ENCODE data around the gene COL27A1. TPM values are rescaled to one million over a fixed set of nuclear protein-coding genes. Genes with fewer than 3 reads are reported as not detected.

Gene COL27A1
- polyA plus RNA-seq, 1 donor (not counting 4 experiments of a cell fraction or from before 2014, with no cell fraction given), result 14.0 TPM

DNA sequence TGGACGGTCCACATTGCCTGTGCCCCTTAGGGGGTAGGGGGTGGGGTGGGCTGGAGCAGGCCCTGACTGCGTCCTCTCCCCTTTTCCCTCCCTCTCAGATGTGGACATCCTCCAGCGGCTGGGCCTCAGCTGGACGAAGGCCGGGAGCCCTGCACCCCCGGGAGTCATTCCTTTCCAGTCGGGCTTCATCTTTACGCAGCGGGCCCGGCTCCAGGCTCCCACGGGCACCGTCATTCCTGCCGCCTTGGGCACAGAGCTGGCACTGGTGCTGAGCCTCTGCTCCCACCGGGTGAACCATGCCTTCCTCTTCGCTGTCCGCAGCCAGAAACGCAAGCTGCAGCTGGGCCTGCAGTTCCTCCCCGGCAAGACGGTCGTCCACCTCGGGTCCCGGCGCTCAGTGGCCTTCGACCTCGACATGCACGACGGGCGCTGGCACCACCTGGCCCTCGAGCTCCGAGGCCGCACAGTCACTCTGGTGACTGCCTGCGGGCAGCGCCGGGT, 12.3 kb downstream of the COL27A1 start:
- no peaks in the 10 kb centered on the region for H3K27me3 ChIP-seq (ENCODE audit: control insufficient read depth, extremely low read depth, insufficient read depth, low read length)
- dilution Hi-C loops (cut with MboI; ENCODE audit: extremely low pct_ligation_motif_present, low sequenced_read_pairs), result no loop called here
- no peak for FAIRE-seq

GRCh38 chr9:114168281-114169028, 13.1 kb downstream of the COL27A1 start:
- Histone ChIP-seq H3K4me2 (ENCODE audit: control insufficient read depth, extremely low read depth, insufficient read depth, low read depth, low read length) (no peak overlapping the region), H3K9ac (ENCODE audit: control insufficient read depth, extremely low read depth, insufficient read depth, low read length) (no peak overlapping the region), H3K4me3 (ENCODE audit: control insufficient read depth in 2 of 3, extremely low read depth in 1 of 3, insufficient read depth in 2 of 3, low read depth in 1 of 3, low read length in 3 of 3) (no peak overlapping the region), H3K27ac (ENCODE audit: control insufficient read depth, insufficient read depth, low read length) (no peak overlapping the region), H3K9me1 (ENCODE audit: control insufficient read depth, extremely low read depth, insufficient read depth, low read length) (peaks cover 7% of the 10 kb centered on the region), H3K9me3 (ENCODE audit: control insufficient read depth, low read depth, low read length) (no peaks in the 10 kb centered on the region), H4K20me1 (ENCODE audit: control insufficient read depth, extremely low read depth, insufficient read depth, low read length) (no peaks in the 10 kb centered on the region), H2AFZ (ENCODE audit: control insufficient read depth, low read length) (no peak overlapping the region), H3K36me3 (ENCODE audit: control insufficient read depth in 2 of 2, extremely low read depth in 1 of 2, insufficient read depth in 2 of 2, low read length in 2 of 2) (peaks cover 10 to 25% of the 10 kb centered on the region in 2 experiments), H3K79me2 (ENCODE audit: control insufficient read depth, insufficient read depth, low read length) (peaks cover 21% of the 10 kb centered on the region), H3K27me3 (ENCODE audit: control insufficient read depth, extremely low read depth, insufficient read depth, low read length) (no peaks in the 10 kb centered on the region), H3K4me1 (ENCODE audit: control insufficient read depth, extremely low read depth, insufficient read depth, low read length) (peaks cover 26% of the 10 kb centered on the region)
- FAIRE-seq (no peak), DNase-seq (ENCODE audit: low read depth, low spot score) (no peak)
- dilution Hi-C loops (cut with MboI; ENCODE audit: extremely low pct_ligation_motif_present, low sequenced_read_pairs), result no loop called here
- no peak for TF ChIP-seq EZH2 (IDR thresholded peaks at IDR 0.05; ENCODE audit: low read length)
- no peak for TF ChIP-seq CTCF (optimal IDR thresholded peaks at IDR 0.05 in 1 of 3, IDR thresholded peaks at IDR 0.05 in 1 of 3, conservative IDR thresholded peaks at IDR 0.05 in 1 of 3; ENCODE audit: extremely low read depth in 1 of 3, insufficient read depth in 2 of 3, low read length in 3 of 3)

More for the DNA sequence above, 12.3 kb downstream of the COL27A1 start:
- no peaks in the 10 kb centered on the region for H4K20me1 ChIP-seq (ENCODE audit: control insufficient read depth, extremely low read depth, insufficient read depth, low read length)
- H3K4me1 ChIP-seq (ENCODE audit: control insufficient read depth, extremely low read depth, insufficient read depth, low read length), result peaks cover 26% of the 10 kb centered on the region
- no peak overlapping the region for H3K27ac ChIP-seq (ENCODE audit: control insufficient read depth, insufficient read depth, low read length)
- peaks cover 7% of the 10 kb centered on the region for H3K9me1 ChIP-seq (ENCODE audit: control insufficient read depth, extremely low read depth, insufficient read depth, low read length)
- peaks cover 22% of the 10 kb centered on the region for H3K79me2 ChIP-seq (ENCODE audit: control insufficient read depth, insufficient read depth, low read length)
- TF ChIP-seq EZH2 (IDR thresholded peaks at IDR 0.05; ENCODE audit: low read length) (no peak), CTCF (optimal IDR thresholded peaks at IDR 0.05 in 1 of 3, IDR thresholded peaks at IDR 0.05 in 1 of 3, conservative IDR thresholded peaks at IDR 0.05 in 1 of 3; ENCODE audit: extremely low read depth in 1 of 3, insufficient read depth in 2 of 3, low read length in 3 of 3) (no peak)
- no peaks in the 10 kb centered on the region for H3K9me3 ChIP-seq (ENCODE audit: control insufficient read depth, low read depth, low read length)
- no peak overlapping the region for H3K9ac ChIP-seq (ENCODE audit: control insufficient read depth, extremely low read depth, insufficient read depth, low read length)
- no peak overlapping the region for H3K4me3 ChIP-seq (ENCODE audit: control insufficient read depth in 2 of 3, extremely low read depth in 1 of 3, insufficient read depth in 2 of 3, low read depth in 1 of 3, low read length in 3 of 3)
- DNase-seq (ENCODE audit: low read depth, low spot score), result no peak
- H3K36me3 ChIP-seq (ENCODE audit: control insufficient read depth in 2 of 2, extremely low read depth in 1 of 2, insufficient read depth in 2 of 2, low read length in 2 of 2), result peaks cover 10 to 25% of the 10 kb centered on the region in 2 experiments
- H2AFZ ChIP-seq (ENCODE audit: control insufficient read depth, low read length), result no peak overlapping the region
- no peak overlapping the region for H3K4me2 ChIP-seq (ENCODE audit: control insufficient read depth, extremely low read depth, insufficient read depth, low read depth, low read length)

Measured in keratinocyte (primary cell).